B cell (primary cell): Measurements from ENCODE around the gene RAB30. TPM values are rescaled to one million over a fixed set of nuclear protein-coding genes. Genes with fewer than 3 reads are reported as not detected.
A peak's percentile ranks its signal among the peaks of the same experiment; 100 is the strongest.

Experiments
- ATAC-seq: fragments of 200-7000 bp; cut with Tn5 transposase; one replicate; pipeline ENCODE4 v1.10.0; 2021; ENCODE audit warnings: low read depth, mild to moderate bottlenecking, moderate number of reproducible peaks, moderate library complexity
- CTCF ChIA-PET: fragments of 350-600 bp; sonication (Branson Sonifier 250); formaldehyde crosslinking; loops from one replicate; lab custom pipeline; 2021; ENCODE audit warnings: antibody characterized with exemption, inconsistent platforms; lab: Charles Lee
- POLR2A ChIA-PET: fragments of 350-600 bp; sonication (Branson Sonifier 250); formaldehyde crosslinking; loops from one replicate; lab custom pipeline; 2021; ENCODE audit warnings: antibody characterized with exemption; lab: Charles Lee
- DNase-seq: peaks from one replicate; pipeline ENCODE4 v3.0.0; 2013
- H2AFZ ChIP-seq: 2 replicates; pipeline ENCODE4 v1.6.1; 2012; ENCODE audit warnings: mild to moderate bottlenecking, low read depth, low read length; ENCODE audit not compliant: insufficient read depth, poor library complexity, severe bottlenecking
- H3K27ac ChIP-seq, 2 donors: 1 replicate in 1 of 2; 2 replicates in 1 of 2; pipeline ENCODE4 v1.5.1; 2012 to 2013; ENCODE audit warnings: low read length in 2 of 2, mild to moderate bottlenecking in 2 of 2, moderate library complexity in 1 of 2
- H3K27me3 ChIP-seq, 4 experiments: fragments of 200-600 bp in 1 of 4; sonication (generic) in 1 of 4; replicated peaks in 1 of 4; 1 replicate in 2 of 4; 2 replicates in 2 of 4; pipeline versions ENCODE4 v1.6.1 to v1.7.0; 2013 to 2016; ENCODE audit warnings: low read length in 3 of 4, mild to moderate bottlenecking in 2 of 4, mixed read lengths in 1 of 4, moderate library complexity in 1 of 4; ENCODE audit not compliant: insufficient read depth in 4 of 4, control insufficient read depth in 3 of 4; ENCODE audit errors: control extremely low read depth in 1 of 4
- H3K36me3 ChIP-seq, 2 experiments: replicated peaks in 1 of 2; 1 replicate in 1 of 2; 2 replicates in 1 of 2; pipeline versions ENCODE4 v1.6.1 to v1.7.1; 2013; ENCODE audit warnings: low read length in 1 of 2; ENCODE audit not compliant: insufficient read depth in 2 of 2, control insufficient read depth in 1 of 2; ENCODE audit errors: control extremely low read depth in 1 of 2, extremely low read depth in 1 of 2
- H3K4me1 ChIP-seq, 2 donors: fragments of 200-600 bp in 1 of 2; sonication (generic) in 1 of 2; 1 replicate in 1 of 2; 2 replicates in 1 of 2; pipeline versions ENCODE4 v1.5.1 to v1.6.1; 2013 to 2017; ENCODE audit warnings: low read length in 2 of 2; ENCODE audit not compliant: control insufficient read depth in 2 of 2, insufficient read depth in 2 of 2
- H3K4me2 ChIP-seq: replicated peaks from 2 replicates; pipeline ENCODE3; 2012; ENCODE audit warnings: mild to moderate bottlenecking, low read depth, low read length; ENCODE audit not compliant: poor library complexity, severe bottlenecking
- H3K4me3 ChIP-seq, 5 experiments: fragments of 200-600 bp in 1 of 5; sonication (generic) in 1 of 5; 1 replicate in 3 of 5; 2 replicates in 2 of 5; pipeline versions ENCODE4 v1.5.1 to v1.7.0; 2011 to 2016; ENCODE audit warnings: low read length in 4 of 5, mild to moderate bottlenecking in 4 of 5, low read depth in 2 of 5, control low read depth in 1 of 5, moderate library complexity in 1 of 5; ENCODE audit not compliant: insufficient read depth in 1 of 5; ENCODE audit errors: control extremely low read depth in 1 of 5, extremely low read depth in 1 of 5
- H3K79me2 ChIP-seq: fragments of 200-600 bp; sonication (generic); one replicate; pipeline ENCODE4 v1.6.0; 2016; ENCODE audit warnings: low read length; ENCODE audit not compliant: control insufficient read depth, insufficient read depth
- H3K9ac ChIP-seq: fragments of 200-600 bp; sonication (generic); 2 replicates; pipeline ENCODE4 v1.6.1; 2017; ENCODE audit warnings: mild to moderate bottlenecking, low read length, moderate library complexity
- H3K9me3 ChIP-seq, 3 donors: one replicate each; pipeline versions ENCODE4 v1.6.1 to v1.7.1; 2013; ENCODE audit warnings: low read length in 2 of 3; ENCODE audit not compliant: control insufficient read depth in 2 of 3, insufficient read depth in 1 of 3; ENCODE audit errors: control extremely low read depth in 1 of 3
- H4K20me1 ChIP-seq: 2 replicates; pipeline ENCODE4 v1.6.0; 2012; ENCODE audit warnings: mild to moderate bottlenecking, low read length; ENCODE audit not compliant: insufficient read depth, control insufficient read depth, poor library complexity, severe bottlenecking
- H3K27ac Mint-ChIP-seq: one replicate; pipeline ENCODE4 v1.8.0; 2021; ENCODE audit warnings: mixed read lengths
- H3K27me3 Mint-ChIP-seq: one replicate; pipeline ENCODE4 v1.8.0; 2021; ENCODE audit warnings: mixed read lengths
- H3K4me1 Mint-ChIP-seq: one replicate; pipeline ENCODE4 v1.8.0; 2021; ENCODE audit warnings: mixed read lengths
- H3K4me3 Mint-ChIP-seq: one replicate; pipeline ENCODE4 v1.8.0; 2021; ENCODE audit warnings: mixed read lengths
- H3K9me3 Mint-ChIP-seq: one replicate; pipeline ENCODE4 v1.8.0; 2022; ENCODE audit warnings: mixed read lengths; ENCODE audit not compliant: insufficient read depth
- CTCF ChIP-seq: fragments of 200-600 bp; IDR thresholded peaks from one replicate; pipeline ENCODE4 v1.8.0; 2022; ENCODE audit warnings: antibody characterized with exemption, mild to moderate bottlenecking
- EZH2 ChIP-seq: IDR thresholded peaks from 2 replicates; pipeline ENCODE4 v1.6.1; 2012; ENCODE audit warnings: borderline replicate concordance, low read depth, mild to moderate bottlenecking, moderate library complexity, low read length; ENCODE audit not compliant: insufficient read depth, poor library complexity, severe bottlenecking
- WGBS: methylation state at CpG from one replicate; pipeline ENCODE4 v1.1.5; 2013; ENCODE audit warnings: missing lambda C conversion rate; ENCODE audit not compliant: insufficient coverage; 5-methylcytosine and 5-hydroxymethylcytosine counted together
- intact Hi-C: fragments of 100-400 bp; cut with micrococcal nuclease; formaldehyde crosslinking; loops from one replicate; pipeline ENCODE4 v1.10.0; 2022
- polyA plus RNA-seq: library from polyadenylated mRNA; depleted of rRNA; stranded (reverse); fragments of >200 nt; gene quantifications from 2 replicates; pipeline ENCODE4 v1.2.3, GENCODE V29; 2012
- total RNA-seq, 2 donors: library from RNA; stranded (reverse); fragments of 120-200 nt in 1 of 2; gene quantifications; 1 replicate in 1 of 2; 2 replicates in 1 of 2; pipeline versions ENCODE4 v1.2.3 to v1.2.4, GENCODE V29; 2013 to 2022

RAB30 gene
- total and polyA plus RNA-seq, 2 donors (not counting 1 experiment from before 2014, with no cell fraction given): 26.6 to 214 TPM

- H3K4me1 ChIP-seq: peaks cover 42 to 44% of the 10 kb centered on the region in 2 donors
- ATAC-seq: no peak
- peak overlapping the region; percentile 74 to 100 (median 94) for H3K4me3 ChIP-seq
- H3K9me3 Mint-ChIP-seq: no peaks in the 10 kb centered on the region
- H3K4me1 Mint-ChIP-seq: peaks cover 48% of the 10 kb centered on the region
- TF ChIP-seq EZH2: no peak
- no peak for TF ChIP-seq CTCF
- H4K20me1 ChIP-seq: peaks cover 11% of the 10 kb centered on the region
- WGBS: 33% methylated on average over 11 of the region's 31 CpGs
- H3K27me3 ChIP-seq: no peaks in the 10 kb centered on the region
- DNase-seq: no peak
- peaks cover 88% of the 10 kb centered on the region for H3K79me2 ChIP-seq
- no peak overlapping the region for H3K4me3 Mint-ChIP-seq
- H2AFZ ChIP-seq: peak overlapping the region; percentile 75
- no peak overlapping the region for H3K27ac Mint-ChIP-seq
- H3K36me3 ChIP-seq: peaks cover 0 to 17% of the 10 kb centered on the region in 2 experiments
- ChIA-PET POLR2A (interaction anchor here (0.7 to 3.5 kb wide), 6 partner anchors 10 to 171 kb away, joined by 3 to 42 read pairs (median 4); partner anchors contain the start of genes DDIAS and PCF11), CTCF (interaction anchor here (1.0 to 3.1 kb wide), 8 partner anchors 10 to 177 kb away, joined by 3 to 14 read pairs (median 4); partner anchors contain the start of gene PCF11)
- H3K4me2 ChIP-seq: peak overlapping the region; percentile 77
- peak overlapping the region; percentile 97 for H3K9ac ChIP-seq
- H3K27ac ChIP-seq: peak overlapping the region; percentile 94
- H3K9me3 ChIP-seq: no peaks in the 10 kb centered on the region
- no peaks in the 10 kb centered on the region for H3K27me3 Mint-ChIP-seq
- intact Hi-C loops: loop anchor here (1.0 to 5.0 kb wide), 2 partner anchors 75 to 121 kb away; partner anchors contain the start of gene ANKRD42
Observed at GRCh38 chr11:83072350-83073242, 899 bp upstream of the RAB30 start.
